CD4-positive, alpha-beta T cell treated with Interleukin-6 at 100 ng/mL for 8 hours (primary cell): Measurements from ENCODE around the gene FEV.
"Not testable (repeated sequence)": the region's sequence is repeated elsewhere in the genome, so short reads cannot be mapped to it uniquely, and the experiment has no call there.

Experiments
- DNase-seq: peaks from one replicate; pipeline ENCODE4 v3.0.0-alpha.2; 2020; ENCODE audit warnings: mixed read lengths, low spot score

FEV gene

DNA sequence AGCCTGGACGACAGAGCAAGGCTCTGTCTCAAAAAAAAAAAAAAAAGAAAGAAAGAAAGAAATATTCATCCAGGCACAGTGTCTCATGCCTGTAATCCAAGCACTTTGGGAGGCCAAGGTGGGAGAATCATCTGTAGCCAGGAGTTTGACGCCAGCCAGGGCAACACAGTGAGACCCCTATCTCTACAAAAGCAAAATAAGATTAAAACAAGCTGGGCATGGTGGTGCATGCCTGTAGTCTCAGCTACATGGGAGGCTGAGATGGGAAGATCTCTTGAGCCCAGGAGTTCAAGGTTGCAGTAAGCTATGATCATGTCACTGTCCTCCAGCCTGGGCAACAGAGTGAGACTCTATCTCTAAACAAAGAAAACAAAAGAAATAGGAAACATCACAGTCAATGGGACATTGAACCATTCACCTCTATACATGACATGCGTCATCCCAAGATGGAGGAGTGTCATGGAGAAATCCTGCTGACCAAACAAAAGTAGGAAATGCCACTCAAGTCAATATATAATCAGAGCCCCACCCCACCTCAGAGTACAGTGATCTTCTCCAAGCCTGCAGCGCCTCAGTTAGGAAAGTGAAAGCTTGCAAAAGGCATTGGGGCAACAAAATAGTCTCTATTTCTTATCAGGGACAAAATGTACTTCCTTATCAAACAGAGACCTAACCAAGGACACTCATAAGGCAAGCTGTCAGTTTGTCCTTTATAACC, 9.8 kb downstream of the FEV start:
- DNase-seq: no peak

DNA sequence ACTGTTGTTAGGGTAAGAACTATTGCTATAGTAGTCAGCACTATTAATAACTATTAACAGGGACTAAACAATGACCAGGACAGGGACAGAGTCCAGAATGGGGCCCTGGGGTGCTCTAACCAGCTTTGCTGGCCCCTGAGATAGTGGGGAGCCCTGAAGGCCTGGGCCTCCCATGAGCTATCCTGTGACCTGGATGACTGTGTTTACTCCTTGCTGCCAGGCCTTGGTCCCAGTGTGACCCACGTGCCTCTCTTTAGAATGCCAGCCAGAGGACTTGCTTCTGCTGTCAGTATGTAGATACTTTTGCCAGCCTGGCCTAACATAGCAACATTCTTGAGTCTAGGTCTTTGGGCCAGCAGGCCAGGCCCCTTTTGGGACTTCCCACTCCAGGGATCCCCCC, 14.1 kb downstream of the FEV start:
- no peak for DNase-seq

DNA sequence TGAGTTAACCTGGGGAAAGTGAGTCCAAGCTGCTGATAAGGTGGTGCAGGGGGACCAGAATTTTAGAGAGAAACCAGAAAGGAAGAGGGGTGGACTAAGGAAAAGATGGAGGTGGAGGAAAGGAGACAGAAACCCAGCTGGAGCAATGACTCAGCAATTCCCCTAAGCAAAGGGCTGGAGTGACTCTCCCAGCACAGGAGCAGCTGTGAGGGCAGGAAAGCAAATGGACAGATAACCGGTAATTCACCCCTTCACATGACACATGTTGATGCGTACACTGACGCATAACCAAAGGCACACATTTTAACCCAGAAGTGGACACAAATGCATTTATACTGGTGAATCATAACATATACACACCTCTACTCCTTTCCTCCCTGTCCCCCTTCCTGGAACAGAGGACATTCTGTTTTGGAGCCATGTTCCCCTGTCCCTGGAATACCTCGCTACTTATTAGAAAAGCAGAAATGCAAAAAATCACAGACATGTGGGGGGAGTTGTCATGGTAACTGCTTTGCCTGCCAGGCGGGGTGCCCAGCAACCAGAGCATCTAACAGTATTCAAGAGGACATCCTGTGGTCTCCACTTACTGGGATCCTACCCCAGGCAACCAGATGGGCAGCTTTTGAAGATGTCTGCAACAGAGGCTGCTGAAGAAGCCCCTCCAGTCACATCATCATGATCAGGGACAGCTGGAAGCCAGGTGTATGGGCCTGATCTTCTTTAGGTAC, 20.8 kb downstream of the FEV start:
- no peak for DNase-seq

DNA sequence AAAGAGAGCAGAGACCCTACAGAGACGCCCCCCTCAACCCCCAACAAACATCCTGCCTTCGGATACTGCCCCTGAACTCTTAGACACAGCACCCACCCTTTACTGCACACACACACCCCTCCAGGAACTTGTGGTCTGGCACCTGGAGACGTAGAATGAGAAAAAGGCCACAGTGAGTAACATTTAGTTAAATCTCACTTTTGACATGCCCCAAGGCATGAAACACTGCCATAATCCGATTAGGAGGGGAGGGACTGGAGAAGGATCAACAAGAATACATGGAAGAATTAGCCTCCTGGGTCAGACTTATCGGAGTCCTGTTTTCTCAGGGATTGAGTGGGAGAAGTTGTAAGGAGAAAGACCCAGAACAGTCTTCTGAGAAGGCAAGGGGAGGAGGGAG, 21.4 kb downstream of the FEV start:
- no peak for DNase-seq

DNA sequence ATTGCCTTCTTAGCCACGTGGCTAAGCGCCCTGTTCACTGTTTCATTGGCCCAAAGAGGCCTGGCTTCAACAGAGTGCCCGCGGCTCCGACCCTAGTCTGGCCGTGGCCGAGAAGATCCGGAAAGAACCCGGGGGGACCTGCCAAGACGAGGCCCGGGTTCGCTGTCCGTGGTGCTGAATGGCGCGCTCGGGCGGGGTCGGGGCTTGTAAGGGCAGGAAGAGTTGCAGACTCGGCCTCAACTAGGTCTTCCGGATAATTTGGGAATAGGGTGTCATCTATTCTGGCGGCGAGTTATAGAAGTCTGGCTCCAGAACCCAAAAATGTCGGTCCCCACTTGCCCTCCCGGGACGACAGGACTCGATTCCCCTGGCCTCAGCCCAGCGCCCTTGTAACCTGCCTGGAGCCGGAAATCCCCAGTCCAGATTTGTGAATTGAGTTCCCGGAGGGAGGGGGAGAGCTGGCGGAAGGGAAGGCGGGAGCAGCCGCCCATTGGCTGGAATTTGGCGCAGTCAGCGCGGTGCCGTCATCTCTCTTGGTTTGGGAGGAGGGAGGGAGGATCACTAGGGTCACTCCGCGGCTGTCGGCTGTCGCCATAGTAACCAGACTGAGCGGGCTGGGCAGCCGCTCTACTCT, 22.0 kb downstream of the FEV start:
- DNase-seq: peak; percentile 22

DNA sequence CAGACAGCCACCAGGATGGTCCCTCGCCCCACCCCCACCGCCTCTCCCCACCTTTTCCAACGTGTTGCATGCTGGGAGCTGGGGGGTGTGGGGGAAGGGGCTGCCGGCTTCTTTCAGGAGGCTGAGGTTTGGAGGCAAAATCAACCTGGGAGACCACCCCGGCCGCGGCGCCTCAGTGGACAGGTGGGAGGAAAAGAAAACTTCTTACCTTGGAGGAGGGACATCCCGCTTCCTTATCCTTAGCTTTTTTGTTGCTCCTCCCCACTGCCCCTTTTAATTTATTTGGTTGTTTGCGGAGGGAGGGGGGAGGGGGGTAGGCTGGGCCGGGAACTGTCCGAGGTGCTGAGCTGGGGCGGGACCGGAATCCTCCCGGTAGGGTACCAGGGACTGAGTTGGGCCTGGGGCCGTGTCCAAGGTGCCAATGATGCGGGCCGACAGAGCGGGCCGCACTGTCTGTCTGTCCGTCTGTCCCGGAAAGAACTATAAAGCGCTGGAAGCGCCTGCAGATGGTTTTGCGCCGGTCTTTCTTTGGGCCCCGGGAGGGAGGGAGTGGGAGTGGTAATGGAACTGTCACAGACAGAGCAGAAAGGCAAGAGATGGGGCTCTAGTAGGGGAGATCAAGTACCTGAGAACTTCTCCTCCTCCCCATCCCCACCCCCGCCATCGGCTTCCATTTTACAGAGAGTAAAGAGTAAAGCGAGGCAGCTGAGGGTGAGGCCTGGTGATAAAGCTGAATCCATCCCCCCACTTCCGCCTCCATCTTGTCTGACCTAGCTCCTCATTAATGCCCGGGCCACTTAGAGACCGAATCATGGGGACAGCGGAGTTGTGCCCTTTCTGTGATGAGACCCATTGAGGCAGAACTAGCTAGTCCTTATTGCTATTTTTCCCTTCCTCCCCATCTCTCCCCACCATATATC, 23.1 kb downstream of the FEV start:
- no peak for DNase-seq

DNA sequence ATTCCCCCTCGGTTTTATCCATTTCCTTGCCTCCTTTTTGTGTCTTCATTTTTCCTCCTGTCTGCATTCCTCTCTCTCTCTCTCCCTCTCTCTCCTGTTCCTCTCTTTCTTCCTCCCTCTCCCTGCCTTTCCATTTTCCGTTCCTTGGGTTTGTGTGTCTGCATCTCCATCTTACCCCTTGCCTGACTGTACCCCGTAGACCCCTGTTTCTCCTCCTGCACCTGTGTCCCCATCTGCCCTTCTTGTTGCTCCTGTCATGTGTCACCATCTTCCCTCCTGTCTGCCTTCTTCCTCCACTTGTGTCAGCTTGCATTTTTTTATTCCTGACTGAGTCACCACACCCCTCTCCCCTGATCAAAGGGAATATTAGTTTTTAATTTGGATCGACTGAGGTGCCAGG, 23.8 kb downstream of the FEV start:
- no peak for DNase-seq

DNA sequence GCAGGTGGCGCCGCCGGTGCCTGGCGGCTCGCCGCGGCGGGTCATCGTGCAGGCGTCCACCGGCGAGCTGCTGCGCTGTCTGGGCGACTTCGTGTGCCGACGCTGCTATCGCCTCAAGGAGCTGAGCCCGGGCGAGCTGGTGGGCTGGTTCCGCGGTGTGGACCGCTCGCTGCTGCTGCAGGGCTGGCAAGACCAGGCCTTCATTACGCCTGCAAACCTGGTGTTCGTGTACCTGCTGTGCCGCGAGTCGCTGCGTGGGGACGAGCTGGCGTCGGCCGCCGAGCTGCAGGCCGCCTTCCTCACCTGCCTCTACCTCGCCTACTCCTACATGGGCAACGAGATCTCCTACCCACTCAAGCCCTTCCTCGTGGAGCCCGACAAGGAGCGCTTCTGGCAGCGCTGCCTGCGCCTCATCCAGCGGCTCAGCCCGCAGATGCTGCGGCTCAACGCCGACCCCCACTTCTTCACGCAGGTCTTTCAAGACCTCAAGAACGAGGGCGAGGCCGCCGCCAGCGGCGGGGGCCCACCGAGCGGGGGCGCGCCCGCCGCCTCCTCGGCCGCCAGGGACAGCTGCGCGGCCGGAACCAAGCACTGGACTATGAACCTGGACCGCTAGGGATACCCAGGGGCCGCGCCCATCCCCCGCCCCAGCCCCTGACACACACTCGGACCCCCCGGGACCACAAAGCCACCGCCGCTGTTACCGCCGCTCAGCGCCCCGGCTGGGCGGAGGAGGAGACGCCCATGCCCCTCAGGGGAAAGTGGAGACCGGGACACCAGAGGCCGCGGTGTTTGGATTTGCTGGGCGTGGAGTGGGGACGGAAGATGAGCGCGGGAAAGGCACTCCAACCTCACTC, 24.4 kb downstream of the FEV start:
- no peak for DNase-seq

DNA sequence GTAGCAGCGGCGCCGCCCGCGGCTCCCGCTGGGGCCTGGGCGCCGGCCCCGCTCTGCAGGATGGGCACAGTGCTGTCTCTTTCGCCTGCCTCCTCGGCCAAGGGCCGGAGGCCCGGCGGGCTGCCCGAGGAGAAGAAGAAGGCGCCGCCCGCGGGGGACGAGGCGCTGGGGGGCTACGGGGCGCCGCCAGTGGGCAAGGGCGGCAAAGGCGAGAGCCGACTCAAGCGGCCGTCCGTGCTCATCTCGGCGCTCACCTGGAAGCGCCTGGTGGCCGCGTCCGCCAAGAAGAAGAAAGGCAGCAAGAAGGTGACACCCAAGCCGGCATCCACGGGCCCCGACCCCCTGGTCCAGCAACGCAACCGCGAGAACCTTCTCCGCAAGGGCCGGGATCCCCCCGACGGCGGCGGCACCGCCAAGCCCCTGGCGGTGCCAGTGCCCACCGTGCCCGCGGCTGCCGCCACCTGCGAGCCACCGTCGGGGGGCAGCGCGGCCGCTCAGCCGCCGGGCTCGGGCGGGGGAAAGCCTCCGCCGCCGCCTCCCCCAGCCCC, 25.1 kb downstream of the FEV start:
- DNase-seq: no peak

DNA sequence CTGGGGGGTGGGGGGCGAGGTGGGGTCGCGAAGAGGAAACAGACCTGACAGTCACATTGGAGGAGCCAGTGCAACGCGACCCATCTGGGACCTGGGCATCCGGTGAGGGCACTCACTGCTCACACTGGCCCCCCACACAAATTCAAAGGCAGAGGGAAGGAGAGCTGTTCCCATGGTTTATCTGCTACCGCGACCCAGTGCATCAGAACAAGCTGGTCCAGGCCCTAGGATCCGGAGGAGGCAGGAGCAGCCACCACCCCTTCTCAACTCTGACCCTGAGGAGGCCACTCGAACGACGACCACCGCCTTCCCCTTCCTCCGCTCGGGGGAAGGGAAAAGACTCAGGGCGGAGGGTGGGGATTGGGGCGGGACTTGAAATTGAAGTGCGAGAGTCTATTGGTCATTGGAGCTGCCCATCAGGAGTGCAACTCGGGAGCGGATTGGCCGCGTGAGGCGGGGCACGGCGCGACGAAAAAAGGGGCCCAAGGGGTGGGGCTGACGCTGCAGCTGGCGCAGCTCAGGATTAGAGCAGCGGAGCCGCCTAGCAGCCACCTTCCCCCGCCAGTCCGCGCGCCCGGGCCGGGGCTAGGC, 25.7 kb downstream of the FEV start, which contains the start of gene CDK5R2:
TSS of gene CDK5R2 (plus strand) at position 526 of the 591 bp plus-strand sequence. CDS start 155 bp downstream, outside the sequence.
- DNase-seq: peak; percentile 29

DNA sequence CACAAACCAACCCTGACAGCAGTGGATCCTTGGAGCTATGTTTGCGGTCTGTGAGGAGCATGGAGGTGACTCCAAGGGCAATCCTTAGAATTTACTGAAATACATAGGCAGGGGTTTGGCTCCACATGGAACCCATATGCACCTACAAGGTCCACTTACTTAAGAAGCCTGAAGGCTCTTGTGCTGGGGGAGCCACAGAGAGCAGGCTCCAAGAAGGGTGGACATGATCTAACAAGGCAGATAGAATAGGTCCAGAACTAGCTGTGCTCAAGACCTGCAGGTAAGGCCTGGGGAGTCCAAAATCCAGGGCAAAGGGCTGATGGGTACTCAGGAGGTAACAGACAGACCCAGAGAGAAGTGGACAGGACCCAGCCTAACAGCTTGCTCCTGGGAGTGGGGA, 26.7 kb downstream of the FEV start:
- DNase-seq: no peak

DNA sequence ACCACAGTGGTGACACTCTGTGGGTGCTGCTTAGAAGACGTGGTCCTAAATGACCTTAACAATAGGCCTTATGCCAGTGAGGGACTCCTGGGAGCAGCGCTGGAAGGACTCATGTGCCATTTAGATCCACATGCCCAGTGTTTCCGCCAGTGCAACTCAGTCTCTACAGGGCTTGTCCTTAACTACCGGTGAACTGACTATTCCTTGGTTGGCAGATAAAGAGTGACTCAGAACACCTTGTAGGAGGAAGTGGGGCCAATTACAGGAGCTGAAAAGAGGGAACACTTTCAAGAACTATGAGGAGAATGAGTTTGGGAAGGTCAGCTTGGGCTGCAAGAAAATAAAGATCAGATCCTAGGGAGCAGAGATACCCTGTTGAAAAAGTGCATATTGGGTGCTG, 27.3 kb downstream of the FEV start:
- no peak for DNase-seq

DNA sequence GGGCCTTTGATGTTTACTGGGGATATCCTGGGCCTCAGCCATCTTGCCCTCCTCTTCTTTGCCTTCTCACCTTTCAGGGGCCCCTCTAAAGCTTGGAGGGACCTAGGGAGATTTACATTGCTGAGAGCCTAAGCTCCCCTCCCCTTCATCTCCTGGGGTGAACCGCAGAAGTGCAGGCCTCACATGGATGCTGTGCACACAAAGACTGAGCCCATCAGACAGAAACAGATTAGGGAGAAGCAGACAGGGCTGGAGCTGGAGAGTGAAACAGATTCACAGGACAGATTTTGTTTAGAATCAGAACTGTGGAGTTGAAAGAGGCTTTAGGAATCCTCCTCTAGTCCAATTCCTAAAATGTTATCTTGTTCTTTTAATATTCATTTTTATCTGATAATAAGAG, 28.9 kb downstream of the FEV start:
- DNase-seq: no peak

DNA sequence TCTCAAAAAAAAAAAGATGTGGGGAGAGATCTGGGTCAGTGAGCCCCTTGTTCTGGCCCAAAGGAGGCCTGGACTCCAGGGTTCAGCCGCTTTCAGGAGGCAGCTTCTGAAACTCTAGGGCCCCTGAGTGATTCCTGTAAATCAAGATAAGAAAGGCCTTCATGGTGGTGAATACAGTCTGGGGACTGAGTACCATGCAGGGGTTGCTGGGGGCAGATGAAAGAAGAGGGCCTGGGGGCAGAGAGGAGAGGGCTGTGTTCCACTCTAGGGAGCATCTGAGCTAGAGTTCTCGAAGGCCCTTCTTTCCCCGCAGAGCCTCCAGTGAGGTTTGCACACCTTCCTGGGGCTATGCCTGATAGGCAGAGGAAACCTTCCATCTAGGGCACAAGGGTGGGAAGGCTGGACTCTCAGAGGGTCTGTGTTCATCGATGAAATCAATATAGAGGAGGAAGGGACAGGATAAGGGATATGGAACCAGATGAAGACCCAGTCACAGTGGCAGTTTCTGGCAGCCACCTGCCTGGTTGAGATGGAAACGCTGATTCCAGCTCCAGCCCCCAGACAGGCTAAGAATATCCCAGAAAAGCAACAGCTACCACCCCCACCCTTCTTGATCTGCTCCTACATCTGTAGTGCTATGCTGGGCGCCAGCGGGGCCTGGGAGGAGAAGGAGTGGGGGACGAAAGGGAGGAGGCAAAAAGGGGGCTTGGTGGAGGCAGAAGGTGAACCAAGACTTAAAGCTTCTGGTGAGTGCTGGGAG, 30.3 kb downstream of the FEV start:
- no peak for DNase-seq

DNA sequence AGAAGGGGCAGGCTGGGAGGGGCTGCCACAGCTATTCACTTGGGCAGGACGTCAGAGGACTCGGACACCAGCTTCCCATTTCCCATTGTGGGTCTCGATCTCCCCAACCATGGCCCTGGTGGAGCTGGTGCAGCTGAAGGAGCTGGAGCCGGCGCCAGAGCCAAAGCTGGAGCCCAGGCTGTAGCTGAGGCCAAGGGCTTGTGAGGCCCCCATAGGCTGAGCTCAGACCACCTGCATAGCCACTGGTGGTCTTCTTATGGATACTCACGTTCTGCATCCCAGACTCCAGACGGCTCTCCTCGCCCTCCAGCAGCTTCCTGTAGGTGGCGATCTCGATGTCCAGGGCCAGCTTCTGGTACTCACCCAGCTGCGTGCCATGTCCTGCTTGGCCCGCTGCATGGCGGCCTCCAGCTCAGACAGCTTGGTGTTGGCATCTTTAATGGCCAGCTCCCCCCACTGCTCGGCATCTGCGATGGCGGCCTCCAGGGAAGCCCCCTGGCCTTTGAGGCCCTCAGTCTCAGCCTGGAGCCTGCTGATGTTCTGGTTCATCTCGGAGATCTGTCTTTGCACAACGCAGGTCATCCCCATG, 31.5 kb downstream of the FEV start:
- DNase-seq: no peak

DNA sequence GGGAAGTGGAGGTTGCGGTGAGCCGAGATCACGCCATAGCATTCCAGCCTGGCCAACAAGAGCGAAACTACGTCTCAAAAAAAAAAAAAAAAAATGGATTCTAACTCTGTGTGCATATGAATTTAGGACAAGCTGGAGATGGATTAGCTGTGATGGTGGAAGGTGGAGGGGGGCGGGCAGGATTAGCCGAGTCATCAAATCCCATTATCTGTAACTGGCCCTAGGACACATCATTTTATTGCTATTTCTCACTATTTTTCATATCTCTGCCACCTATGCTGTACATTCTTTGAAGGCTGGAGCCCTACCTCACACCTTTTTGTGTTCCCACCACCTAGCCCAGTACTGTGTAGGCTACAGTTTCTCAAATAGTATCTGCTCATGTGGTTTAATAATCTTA, 32.8 kb downstream of the FEV start:
- DNase-seq: no peak

DNA sequence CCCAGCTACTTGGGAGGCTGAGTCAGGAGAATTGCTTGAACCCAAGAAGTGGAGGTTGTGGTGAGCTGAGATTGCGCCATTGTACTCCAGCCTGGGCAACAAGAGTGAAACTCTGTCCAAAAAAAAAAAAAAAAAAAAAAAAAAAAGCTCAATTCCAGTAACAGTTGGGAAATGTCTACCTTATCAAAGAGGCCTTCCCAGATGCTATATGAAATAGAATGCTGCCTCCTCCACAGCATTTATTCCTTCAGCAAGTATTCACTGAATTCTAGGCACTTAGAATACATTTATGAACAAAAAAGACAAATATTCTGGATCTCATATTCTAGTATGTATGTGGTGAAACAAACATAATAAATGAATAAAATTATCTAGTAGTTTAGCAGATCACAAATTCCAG, 38.4 kb downstream of the FEV start:
- DNase-seq: no peak

DNA sequence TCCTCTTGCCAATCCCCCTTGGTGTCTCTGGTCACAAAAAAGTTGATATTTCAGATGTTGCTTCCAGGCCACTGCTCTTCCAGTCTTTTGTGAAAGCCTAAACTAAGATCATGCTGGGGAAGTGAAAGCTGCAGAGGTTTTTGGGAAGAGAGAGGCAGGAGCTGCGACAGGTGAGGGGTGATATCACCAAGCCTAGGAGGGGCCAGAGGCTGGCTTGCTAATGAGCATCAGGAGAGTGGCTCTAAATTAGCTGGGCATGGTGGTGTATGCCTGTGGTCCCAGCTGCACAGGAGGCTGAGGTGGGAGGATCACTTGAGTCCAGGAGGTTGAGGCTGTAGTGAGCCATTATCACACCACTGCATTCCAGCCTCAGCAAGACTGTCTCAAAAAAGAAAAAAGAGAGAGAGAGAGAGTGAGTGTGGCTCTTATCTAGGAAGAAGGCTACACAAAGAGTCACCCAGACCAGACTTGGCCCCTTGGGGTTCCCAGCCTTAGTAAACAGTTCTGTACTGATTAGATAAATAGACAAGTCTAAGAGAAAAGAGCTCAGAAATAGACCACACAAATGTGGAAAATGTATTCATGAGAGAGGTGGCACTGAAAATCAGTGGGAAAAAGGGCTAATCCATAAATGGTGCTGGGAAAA, 40.1 kb downstream of the FEV start:
- no peak for DNase-seq

DNA sequence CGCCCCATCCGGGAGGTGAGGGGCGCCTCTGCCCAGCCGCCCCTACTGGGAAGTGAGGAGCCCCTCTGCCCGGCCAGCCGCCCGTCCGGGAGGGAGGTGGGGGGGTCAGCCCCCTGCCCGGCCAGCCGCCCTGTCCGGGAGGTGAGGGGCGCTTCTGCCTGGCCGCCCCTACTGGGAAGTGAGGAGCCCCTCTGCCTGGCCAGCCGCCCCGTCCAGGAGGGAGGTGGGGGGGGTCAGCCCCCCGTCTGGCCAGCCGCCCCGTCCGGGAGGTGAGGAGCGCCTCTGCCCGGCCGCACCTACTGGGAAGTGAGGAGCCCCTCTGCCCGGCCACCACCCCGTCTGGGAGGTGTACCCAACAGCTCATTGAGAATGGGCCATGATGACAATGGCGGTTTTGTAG, 53.2 kb downstream of the FEV start:
- not testable (repeated sequence) for DNase-seq
